Heart right ventricle (tissue), 16 donors: ENCODE measurements around the gene SART1. TPM values are rescaled to one million over a fixed set of nuclear protein-coding genes. Genes with fewer than 3 reads are reported as not detected.

Source experiments
- ATAC-seq, 8 donors: fragments of 200-7000 bp; cut with Tn5 transposase; one replicate each; pipeline ENCODE4 v1.9.1; 2020; ENCODE audit warnings: mild to moderate bottlenecking in 8 of 8, moderate library complexity in 8 of 8, moderate number of reproducible peaks in 1 of 8
- DNase-seq, 2 donors: peaks; one replicate each; pipeline ENCODE4 v3.0.0-alpha.2; 2020
- H3K27ac ChIP-seq, 10 donors: fragments of 200-600 bp; sonication (generic) in 2 of 10; one replicate each; pipeline versions ENCODE4 v1.5.0 to v1.8.0; 2020 to 2022; ENCODE audit warnings: mild to moderate bottlenecking in 3 of 10
- H3K27me3 ChIP-seq, 7 donors: fragments of 200-600 bp; one replicate each; pipeline ENCODE4 v1.8.0; 2021 to 2022; ENCODE audit warnings: mild to moderate bottlenecking in 2 of 7
- H3K36me3 ChIP-seq, 9 donors: fragments of 200-600 bp; sonication (generic) in 1 of 9; one replicate each; pipeline versions ENCODE4 v1.5.0 to v1.8.0; 2020 to 2022; ENCODE audit warnings: mild to moderate bottlenecking in 2 of 9
- H3K4me1 ChIP-seq, 9 donors: fragments of 200-600 bp; sonication (generic) in 1 of 9; one replicate each; pipeline versions ENCODE4 v1.5.0 to v1.8.0; 2020 to 2022; ENCODE audit warnings: mild to moderate bottlenecking in 4 of 9
- H3K4me3 ChIP-seq, 10 donors: fragments of 200-600 bp; sonication (generic) in 2 of 10; one replicate each; pipeline versions ENCODE4 v1.5.0 to v1.8.0; 2020 to 2022; ENCODE audit warnings: mild to moderate bottlenecking in 7 of 10, moderate library complexity in 2 of 10
- H3K9me3 ChIP-seq, 11 donors: fragments of 200-600 bp in 10 of 11; sonication (generic) in 2 of 11; one replicate each; pipeline versions ENCODE4 v1.5.0 to v1.8.0; 2013 to 2022; ENCODE audit warnings: mild to moderate bottlenecking in 2 of 11, control low read depth in 1 of 11, moderate library complexity in 1 of 11
- CTCF ChIP-seq, 9 donors: fragments of 200-600 bp; sonication (generic) in 2 of 9; IDR thresholded peaks; one replicate each; pipeline versions ENCODE4 v1.5.0 to v1.8.0; 2021 to 2022; ENCODE audit warnings: antibody characterized with exemption in 9 of 9, mild to moderate bottlenecking in 5 of 9, moderate library complexity in 1 of 9
- WGBS, 2 donors: extraction: QIAGEN DNeasy Blood & Tissue Kit; methylation state at CpG; one replicate each; pipeline ENCODE4 v1.1.7; 2013; ENCODE audit warnings: inconsistent platforms in 1 of 2; 5-methylcytosine and 5-hydroxymethylcytosine counted together
- intact Hi-C, 10 donors: fragments of 100-400 bp; cut with DNase I; formaldehyde crosslinking; loops; one replicate each; pipeline versions ENCODE4 v1.11.1 to v1.14.2; 2022
- polyA plus RNA-seq, 2 donors: library from polyadenylated mRNA; stranded (reverse); fragments of 200-250 nt; gene quantifications; one replicate each; pipeline ENCODE4 v1.2.3, GENCODE V29; 2013
- total RNA-seq, 10 donors: library from RNA; stranded (reverse); fragmentation: NEBNext Ultra II Directional in 3 of 10; extraction: Animal tissue kit (Norgen Biotek cat#: 25700) in 3 of 10; gene quantifications; one replicate each; pipeline versions ENCODE4 v1.2.1 to v1.2.4, GENCODE V29; 2021 to 2023
- donor health status: Arrhythmogenic right ventricular cardiomyopathy.
- donor health status: ischemic (EF 13 %, LVEDD 7.1; RV severe dilation, severe dysfunction).
- donor health status: healthy with polysubstance abuse.
- donor health status: DM: no; HTN: yes; CAD: no.
- donor health status: DM: no; HTN: no; CAD: no.
- donor health status: ischemic (EF 25% LVEDD 6.9; RV normal size, moderate dysfunction).
- donor health status: ischemic (EF 25% LVEDD 5.7; RV mildly dilated, moderate dysfunction).
- donor health status: healthy.
- donor health status: DM: yes; HTN: yes; CAD: no.
- donor health status: Ischemic cardiomyopathy.
- donor health status: ischemic (EF 35%, LVEDD 5.7; RV mildly dilated, moderate dysfunction).
- donor health status: nonischemic (EF 11% LVEDD 7.7; RV severe dilation, severe dysfunction).
- donor health status: DM: yes; HTN: yes; CAD: no.
- donor health status: PGD.
- donor health status: ischemic (EF 29% LVEDD 5.4; RV normal size, mild dysfunction).
- donor health status: nonischemic (EF 23%, LVEDD 6.1; RV moderate dilation, normal function).

Gene SART1
- total and polyA plus RNA-seq, 12 donors, result 26.2 to 160 (median 33.5) TPM

- peak; percentile 96 to 99 (median 98) for ATAC-seq
These were observed 27.5 kb downstream of the SART1 start for GRCh38 chr11:65988791-65989592.

DNA sequence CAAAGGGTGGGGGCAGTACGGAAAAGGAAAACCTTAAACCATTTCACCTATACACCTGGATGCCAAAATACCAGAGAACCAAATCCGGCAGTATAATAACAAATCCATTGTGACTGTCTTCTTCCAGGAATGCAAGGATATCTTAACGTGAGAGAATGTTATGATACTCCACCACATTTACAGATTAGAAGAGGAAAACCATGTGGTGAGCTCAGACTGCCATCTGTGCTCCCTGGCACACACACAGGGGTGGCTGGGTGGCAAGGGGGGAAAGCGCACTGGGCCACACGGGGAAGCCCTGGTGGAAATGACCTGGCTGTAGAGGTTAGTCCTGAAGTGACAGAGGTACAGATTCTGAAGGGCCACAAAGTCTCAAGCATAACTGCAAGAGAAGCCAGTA is 30.5 kb downstream of the SART1 start:
- WGBS, 2 donors, result 73 to 78% methylated on average over 5 of the region's 5 CpGs
- Histone ChIP-seq H3K27ac (no peak overlapping the region), H3K4me1 (peaks cover 0 to 7% (median 0%) of the 10 kb centered on the region in 9 donors), H3K9me3 (no peaks in the 10 kb centered on the region), H3K36me3 (peaks cover 0 to 22% (median 4%) of the 10 kb centered on the region in 9 donors), H3K27me3 (no peaks in the 10 kb centered on the region), H3K4me3 (no peak overlapping the region)
- intact Hi-C loops, result loop anchor here in 1 of 10 donors (10.0 kb wide), 1 partner anchor 1107 kb away; no protein-coding TSS in a partner anchor
- no peak for ATAC-seq
- DNase-seq, result no peak
- no peak for TF ChIP-seq CTCF (IDR thresholded peaks at IDR 0.05)

More at GRCh38 chr11:65988791-65989592, 27.5 kb downstream of the SART1 start:
- Histone ChIP-seq H3K4me3 (no peak overlapping the region), H3K9me3 (no peaks in the 10 kb centered on the region), H3K36me3 (peaks cover 0 to 12% (median 0%) of the 10 kb centered on the region in 9 donors), H3K27me3 (no peaks in the 10 kb centered on the region), H3K27ac (no peak overlapping the region), H3K4me1 (peaks cover 0 to 10% (median 0%) of the 10 kb centered on the region in 9 donors)
- DNase-seq, result peak; percentile 56 to 93
- TF ChIP-seq CTCF (IDR thresholded peaks at IDR 0.05), result peak; percentile 77 to 99 (median 91)
- WGBS, 2 donors, result 21 to 22% methylated on average over 10 of the region's 10 CpGs
- intact Hi-C loops, result loop anchor here in 9 of 10 donors (1.0 to 10.0 kb wide), 13 partner anchors 102 to 1473 kb away; partner anchors contain the start of genes KAT5 (in 2 of the 9), AP5B1 (in 1 of the 9), FIBP (in 1 of the 9) and RNASEH2C (in 1 of the 9)

- Histone ChIP-seq H3K4me3 (no peak overlapping the region), H3K4me1 (peaks cover 6 to 25% (median 16%) of the 10 kb centered on the region in 9 donors), H3K9me3 (no peaks in the 10 kb centered on the region), H3K27me3 (no peaks in the 10 kb centered on the region), H3K36me3 (peaks cover 0 to 57% (median 33%) of the 10 kb centered on the region in 9 donors), H3K27ac (no peak overlapping the region)
- no peak for DNase-seq
- 76 to 85% methylated on average over 2 of the region's 2 CpGs for WGBS, 2 donors
- no peak for TF ChIP-seq CTCF (IDR thresholded peaks at IDR 0.05)
- no peak for ATAC-seq
- intact Hi-C loops, result loop anchor here in 2 of 10 donors (5.0 to 10.0 kb wide), 2 partner anchors 35 to 1112 kb away; partner anchors contain the start of gene SART1 (in 1 of the 2)
These were observed 35.8 kb downstream of the SART1 start for GRCh38 chr11:65997286-65997685.

GRCh38 chr11:66001942-66002647 is 40.6 kb downstream of the SART1 start, which contains the start of the genes BANF1 and EIF1AD:
Gene BANF1, plus strand, starts transcription at chr11:66002503. Its CDS starts 748 bp downstream, at chr11:66003251.
Gene EIF1AD, minus strand, starts transcription at chr11:66002157. Its CDS starts 1,768 bp downstream, at chr11:66000389.
- intact Hi-C loops, result loop anchor here in 3 of 10 donors (2.0 to 5.0 kb wide), 2 partner anchors 40 to 51 kb away; partner anchors contain the start of genes SART1 (in 3 of the 3) and SF3B2 (in 1 of the 3)
- 0 to 1% methylated on average over 54 to 55 of the region's 55 CpGs for WGBS, 2 donors

More at GRCh38 chr11:66001942-66002647, 40.6 kb downstream of the SART1 start, which contains the start of the genes BANF1 and EIF1AD:
- H3K4me1 ChIP-seq, result peaks cover 10 to 41% (median 24%) of the 10 kb centered on the region in 9 donors
- H3K27ac ChIP-seq, result peak within 1 kb of the TSS; percentile 84 to 98 (median 95)
- H3K27me3 ChIP-seq, result no peaks in the 10 kb centered on the region
- H3K36me3 ChIP-seq, result peaks cover 0 to 69% (median 39%) of the 10 kb centered on the region in 9 donors
- H3K9me3 ChIP-seq, result no peaks in the 10 kb centered on the region
- H3K4me3 ChIP-seq, result peak within 1 kb of the TSS; percentile 73 to 99 (median 92)
- DNase-seq, result peak; percentile 86 to 97
- TF ChIP-seq CTCF (IDR thresholded peaks at IDR 0.05), result peak in 1 of 9 donors; percentile 13
- ATAC-seq, result peak; percentile 89 to 96 (median 94)
